Loucy (cell line): ENCODE measurements around the gene VSTM5.

Experiments used
- H2AFZ ChIP-seq: fragments of 200-600 bp; sonication (generic); 2 replicates; pipeline ENCODE4 v1.6.0; 2016; ENCODE audit warnings: antibody characterized with exemption, mild to moderate bottlenecking, low read length, moderate library complexity
- H3F3A ChIP-seq: fragments of 200-600 bp; 2 replicates; pipeline ENCODE4 v1.6.0; 2016; ENCODE audit warnings: antibody characterized with exemption, low read depth, mild to moderate bottlenecking
- H3K27me3 ChIP-seq: fragments of 200-600 bp; sonication (generic); 2 replicates; pipeline ENCODE4 v1.6.1; 2014; ENCODE audit warnings: low read length, mild to moderate bottlenecking; ENCODE audit not compliant: insufficient read depth, poor library complexity, severe bottlenecking
- H3K36me3 ChIP-seq: fragments of 200-600 bp; sonication (generic); 2 replicates; pipeline ENCODE4 v1.6.1; 2016; ENCODE audit warnings: low read length; ENCODE audit not compliant: insufficient read depth
- H3K4me1 ChIP-seq: fragments of 200-600 bp; sonication (generic); 2 replicates; pipeline ENCODE4 v1.5.1; 2014; ENCODE audit warnings: low read length, mild to moderate bottlenecking; ENCODE audit not compliant: insufficient read depth, poor library complexity, severe bottlenecking
- H3K4me2 ChIP-seq: fragments of 200-600 bp; sonication (generic); 2 replicates; pipeline ENCODE4 v1.6.0; 2014; ENCODE audit warnings: antibody characterized with exemption, low read length, low read depth, mild to moderate bottlenecking; ENCODE audit not compliant: poor library complexity, severe bottlenecking
- H3K4me3 ChIP-seq: fragments of 200-600 bp; sonication (generic); 2 replicates; pipeline ENCODE4 v1.5.1; 2014; ENCODE audit warnings: low read length, mild to moderate bottlenecking, mixed read lengths; ENCODE audit not compliant: poor library complexity, severe bottlenecking
- H3K79me2 ChIP-seq: fragments of 200-600 bp; sonication (generic); 2 replicates; pipeline ENCODE4 v1.6.1; 2014; ENCODE audit warnings: low read length; ENCODE audit not compliant: insufficient read depth
- H3K9ac ChIP-seq: fragments of 200-600 bp; sonication (generic); 2 replicates; pipeline ENCODE4 v1.6.0; 2014; ENCODE audit warnings: mild to moderate bottlenecking, low read depth, low read length, moderate library complexity; ENCODE audit not compliant: poor library complexity, severe bottlenecking
- H3K9me2 ChIP-seq: fragments of 200-600 bp; sonication (generic); replicated peaks from 2 replicates; pipeline ENCODE4 v1.6.1; 2016; ENCODE audit warnings: low read depth, low read length, mixed read lengths
- H3K9me3 ChIP-seq: fragments of 200-600 bp; sonication (generic); 2 replicates; pipeline ENCODE4 v1.6.1; 2014; ENCODE audit warnings: mild to moderate bottlenecking, antibody characterized with exemption, low read length, low read depth; ENCODE audit not compliant: insufficient read depth
- H4K20me1 ChIP-seq: fragments of 200-600 bp; sonication (generic); 2 replicates; pipeline ENCODE4 v1.6.0; 2014; ENCODE audit warnings: antibody characterized with exemption, low read length, mild to moderate bottlenecking; ENCODE audit not compliant: insufficient read depth, poor library complexity, severe bottlenecking
- EZH2phosphoT487 ChIP-seq: fragments of 200-600 bp; IDR thresholded peaks from 2 replicates; pipeline ENCODE4 v1.6.1; 2018; ENCODE audit warnings: antibody characterized with exemption, mild to moderate bottlenecking, moderate library complexity, borderline replicate concordance
- TF ChIP-seq, protein P1 (sequence below): fragments of 200-600 bp; sonication (generic); conservative IDR thresholded peaks from 2 replicates; pipeline ENCODE4 v1.5.1; 2014; ENCODE audit warnings: mild to moderate bottlenecking, antibody characterized with exemption, low read length

VSTM5 gene

DNA sequence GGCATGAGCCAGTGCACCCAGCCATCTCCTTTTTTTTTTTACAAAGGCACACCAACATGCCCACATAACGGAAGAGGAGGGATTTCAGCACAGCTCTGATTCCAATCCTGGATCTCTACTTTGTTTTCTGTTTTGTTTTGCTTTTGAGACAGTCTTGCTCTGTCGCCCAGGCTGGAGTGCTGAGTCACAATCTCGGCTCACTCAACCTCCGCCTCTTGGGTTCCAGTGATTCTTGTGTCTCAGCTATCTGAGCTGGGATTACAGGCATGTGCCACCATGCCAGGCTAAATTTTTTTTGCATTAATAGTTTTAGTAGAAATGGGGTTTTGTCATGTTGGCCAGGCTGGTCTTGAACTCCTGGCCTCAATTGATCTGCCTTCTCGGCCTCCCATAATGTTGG lies 28.1 kb downstream of the VSTM5 start:
- Histone ChIP-seq H3K4me1 (no peaks in the 10 kb centered on the region), H3K9ac (no peak overlapping the region), H3K27me3 (no peaks in the 10 kb centered on the region), H3K9me2 (no peaks in the 10 kb centered on the region), H2AFZ (no peak overlapping the region), H3K79me2 (no peaks in the 10 kb centered on the region), H3F3A (no peaks in the 10 kb centered on the region), H3K9me3 (no peaks in the 10 kb centered on the region), H3K4me2 (no peak overlapping the region), H3K36me3 (no peaks in the 10 kb centered on the region), H4K20me1 (no peaks in the 10 kb centered on the region), H3K4me3 (no peak overlapping the region)
- no peak for TF ChIP-seq EZH2phosphoT487
- TF ChIP-seq, protein P1, sequence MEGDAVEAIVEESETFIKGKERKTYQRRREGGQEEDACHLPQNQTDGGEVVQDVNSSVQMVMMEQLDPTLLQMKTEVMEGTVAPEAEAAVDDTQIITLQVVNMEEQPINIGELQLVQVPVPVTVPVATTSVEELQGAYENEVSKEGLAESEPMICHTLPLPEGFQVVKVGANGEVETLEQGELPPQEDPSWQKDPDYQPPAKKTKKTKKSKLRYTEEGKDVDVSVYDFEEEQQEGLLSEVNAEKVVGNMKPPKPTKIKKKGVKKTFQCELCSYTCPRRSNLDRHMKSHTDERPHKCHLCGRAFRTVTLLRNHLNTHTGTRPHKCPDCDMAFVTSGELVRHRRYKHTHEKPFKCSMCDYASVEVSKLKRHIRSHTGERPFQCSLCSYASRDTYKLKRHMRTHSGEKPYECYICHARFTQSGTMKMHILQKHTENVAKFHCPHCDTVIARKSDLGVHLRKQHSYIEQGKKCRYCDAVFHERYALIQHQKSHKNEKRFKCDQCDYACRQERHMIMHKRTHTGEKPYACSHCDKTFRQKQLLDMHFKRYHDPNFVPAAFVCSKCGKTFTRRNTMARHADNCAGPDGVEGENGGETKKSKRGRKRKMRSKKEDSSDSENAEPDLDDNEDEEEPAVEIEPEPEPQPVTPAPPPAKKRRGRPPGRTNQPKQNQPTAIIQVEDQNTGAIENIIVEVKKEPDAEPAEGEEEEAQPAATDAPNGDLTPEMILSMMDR = no peak

DNA sequence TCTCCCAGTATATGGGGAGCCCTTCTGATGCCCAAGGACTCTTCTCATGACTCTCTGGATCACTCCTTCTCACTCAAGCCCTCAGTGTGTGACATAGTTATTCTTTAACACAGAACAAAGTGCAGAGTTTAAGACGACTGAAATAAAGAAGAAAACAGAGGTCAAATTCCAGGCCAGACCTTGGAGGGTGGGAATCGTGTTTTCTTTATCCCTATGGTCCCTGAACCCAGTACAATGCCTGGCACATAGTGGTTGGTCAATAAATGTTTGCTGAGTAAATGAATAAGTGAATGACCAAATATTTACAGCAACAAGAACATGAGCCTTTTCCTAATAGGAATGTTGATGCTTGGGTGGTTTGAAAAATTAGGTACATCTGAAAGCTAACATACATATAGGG lies 28.8 kb downstream of the VSTM5 start:
- Histone ChIP-seq H4K20me1 (no peaks in the 10 kb centered on the region), H3K36me3 (no peaks in the 10 kb centered on the region), H3K4me2 (no peak overlapping the region), H3K9me2 (no peaks in the 10 kb centered on the region), H3K27me3 (no peaks in the 10 kb centered on the region), H3K4me1 (no peaks in the 10 kb centered on the region), H3K9ac (no peak overlapping the region), H2AFZ (no peak overlapping the region), H3F3A (no peaks in the 10 kb centered on the region), H3K9me3 (no peaks in the 10 kb centered on the region), H3K4me3 (no peak overlapping the region), H3K79me2 (no peaks in the 10 kb centered on the region)
- no peak for TF ChIP-seq EZH2phosphoT487
- TF ChIP-seq, protein P1 = no peak

DNA sequence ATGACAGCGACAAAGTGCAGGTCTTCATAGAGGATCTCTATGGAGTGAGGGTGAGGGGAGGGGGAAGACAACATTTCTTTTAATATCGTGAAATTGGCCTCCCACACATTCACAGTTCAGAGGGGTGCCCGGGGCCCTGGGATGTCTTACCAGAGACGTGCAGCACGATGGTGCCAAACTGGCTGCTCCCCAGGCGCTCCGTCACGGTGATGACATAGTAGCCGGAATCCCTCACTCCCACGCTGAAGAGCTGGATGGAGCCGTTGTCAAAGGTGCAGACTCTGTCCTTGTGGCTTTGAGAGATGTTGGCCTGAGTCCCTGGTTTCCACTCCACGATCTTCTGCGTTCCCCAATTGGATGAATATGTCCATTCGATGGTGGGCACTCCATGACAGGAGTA lies 29.6 kb downstream of the VSTM5 start:
- H4K20me1 ChIP-seq = no peaks in the 10 kb centered on the region
- H3K27me3 ChIP-seq = no peaks in the 10 kb centered on the region
- no peaks in the 10 kb centered on the region for H3K79me2 ChIP-seq
- no peaks in the 10 kb centered on the region for H3K4me1 ChIP-seq
- no peak overlapping the region for H3K4me3 ChIP-seq
- TF ChIP-seq EZH2phosphoT487 = no peak
- TF ChIP-seq, protein P1 = no peak
- no peak overlapping the region for H3K4me2 ChIP-seq
- H3K9me2 ChIP-seq = no peaks in the 10 kb centered on the region
- no peaks in the 10 kb centered on the region; the same call in 1 of the 2 replicates for H3K36me3 ChIP-seq
- no peak overlapping the region for H2AFZ ChIP-seq
- H3K9me3 ChIP-seq = no peaks in the 10 kb centered on the region
- H3K9ac ChIP-seq = no peak overlapping the region
- H3F3A ChIP-seq = no peaks in the 10 kb centered on the region
